GM21515 (cell line): ENCODE results near the gene DNAAF1.
A peak's percentile ranks its signal among the peaks of the same experiment; 100 is the strongest.
"Not testable (repeated sequence)": the region's sequence is repeated elsewhere in the genome, so short reads cannot be mapped to it uniquely, and the experiment has no call there.

ENCODE experiments used
- ATAC-seq: cut with Tn5 transposase; IDR thresholded peaks from one replicate; pipeline ENCODE4 v1.9.1; 2021; ENCODE audit not compliant: unreplicated experiment

Gene DNAAF1

DNA sequence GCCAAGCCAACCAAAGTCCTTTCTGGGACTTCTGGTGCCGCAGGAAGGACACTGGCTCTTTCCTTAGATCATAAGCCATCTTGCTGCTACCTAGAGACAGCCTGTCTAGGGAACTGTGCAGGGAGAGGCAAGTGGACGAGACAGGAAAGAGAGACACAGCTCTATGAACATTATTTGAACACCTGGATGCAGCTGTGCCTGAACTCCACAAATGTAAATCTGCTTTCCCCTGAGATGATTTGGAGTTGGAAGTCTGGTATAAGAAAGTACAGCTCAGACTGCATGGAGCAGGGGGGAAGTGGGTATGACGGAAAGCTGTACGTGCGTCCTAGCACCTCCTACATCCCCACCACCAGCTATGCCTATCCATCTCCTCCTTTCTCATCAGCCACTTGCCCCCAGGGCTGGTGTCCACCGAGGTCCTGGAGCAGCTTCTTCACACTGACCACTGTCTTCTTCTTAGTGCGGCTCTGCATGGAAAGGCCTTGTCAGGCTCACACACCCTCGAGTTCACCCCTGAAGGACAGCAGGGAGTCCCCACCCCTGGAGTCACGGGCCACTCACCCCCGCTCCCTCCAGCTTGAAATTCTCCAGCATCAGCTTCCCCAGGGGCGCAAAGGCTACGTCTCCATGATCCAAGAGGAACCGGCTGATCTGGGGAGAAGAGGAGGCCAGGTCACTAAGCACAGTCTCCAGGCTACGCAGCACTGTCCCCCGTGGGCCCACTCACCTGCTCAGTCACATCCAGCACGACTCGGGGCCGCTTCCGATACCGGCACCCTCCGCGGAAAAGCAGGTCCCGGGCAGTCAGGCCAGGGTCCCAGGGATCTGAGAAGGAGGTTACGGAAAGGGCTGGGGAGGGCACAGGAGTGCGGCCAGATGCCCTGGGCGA, 37.8 kb downstream of the DNAAF1 start:
- ATAC-seq, result no peak

DNA sequence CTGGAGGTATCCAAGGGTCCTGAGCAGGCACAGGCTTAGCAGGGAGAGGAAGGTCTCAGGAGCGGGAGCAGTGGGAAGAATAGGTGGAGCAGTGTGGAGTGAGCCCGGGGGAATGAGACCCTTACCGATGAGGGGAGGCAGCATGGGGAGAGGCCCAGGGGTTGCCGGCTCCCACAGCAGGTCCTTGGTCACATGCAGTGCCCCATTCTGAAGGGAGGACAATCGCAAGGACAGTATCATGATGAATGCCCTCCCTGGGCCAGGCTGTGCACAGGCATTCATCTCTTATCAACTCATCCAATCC, 38.4 kb downstream of the DNAAF1 start:
- no peak for ATAC-seq

DNA sequence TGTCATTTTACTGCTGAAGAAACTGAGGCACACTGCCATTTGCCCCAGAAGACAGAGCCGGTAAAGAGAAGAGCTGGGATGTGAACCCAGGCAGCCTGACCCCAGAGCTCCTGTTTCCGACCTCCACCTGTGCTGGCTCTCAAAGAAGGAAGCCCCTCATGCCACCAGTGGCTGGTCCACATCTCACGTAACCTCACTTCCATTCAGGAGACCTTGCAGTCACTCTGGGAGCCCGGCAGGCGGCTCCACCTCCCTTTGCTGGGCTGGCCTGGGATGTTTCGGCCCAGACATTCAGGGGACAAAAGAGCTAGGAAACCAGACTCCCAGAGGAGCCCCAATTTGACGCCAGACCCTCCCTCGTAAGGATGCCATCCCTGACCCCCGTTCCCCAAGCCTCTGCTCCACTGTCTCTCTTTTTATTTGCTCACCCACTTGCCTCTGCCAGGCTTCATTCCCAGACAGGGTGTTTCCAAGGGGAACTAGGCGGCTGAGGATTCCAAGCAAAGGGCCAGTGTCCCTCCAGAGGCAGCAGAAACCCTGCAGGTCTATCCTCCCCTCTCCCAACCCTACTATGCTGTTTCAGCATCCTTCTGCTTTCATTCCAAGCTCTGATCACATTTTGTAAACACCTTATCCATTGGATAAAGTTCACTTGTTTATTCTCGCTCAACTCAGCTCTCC, 38.9 kb downstream of the DNAAF1 start:
- no peak for ATAC-seq

- ATAC-seq, result no peak
Observed at GRCh38 chr16:84184775-84185174, 39.7 kb downstream of the DNAAF1 start.

DNA sequence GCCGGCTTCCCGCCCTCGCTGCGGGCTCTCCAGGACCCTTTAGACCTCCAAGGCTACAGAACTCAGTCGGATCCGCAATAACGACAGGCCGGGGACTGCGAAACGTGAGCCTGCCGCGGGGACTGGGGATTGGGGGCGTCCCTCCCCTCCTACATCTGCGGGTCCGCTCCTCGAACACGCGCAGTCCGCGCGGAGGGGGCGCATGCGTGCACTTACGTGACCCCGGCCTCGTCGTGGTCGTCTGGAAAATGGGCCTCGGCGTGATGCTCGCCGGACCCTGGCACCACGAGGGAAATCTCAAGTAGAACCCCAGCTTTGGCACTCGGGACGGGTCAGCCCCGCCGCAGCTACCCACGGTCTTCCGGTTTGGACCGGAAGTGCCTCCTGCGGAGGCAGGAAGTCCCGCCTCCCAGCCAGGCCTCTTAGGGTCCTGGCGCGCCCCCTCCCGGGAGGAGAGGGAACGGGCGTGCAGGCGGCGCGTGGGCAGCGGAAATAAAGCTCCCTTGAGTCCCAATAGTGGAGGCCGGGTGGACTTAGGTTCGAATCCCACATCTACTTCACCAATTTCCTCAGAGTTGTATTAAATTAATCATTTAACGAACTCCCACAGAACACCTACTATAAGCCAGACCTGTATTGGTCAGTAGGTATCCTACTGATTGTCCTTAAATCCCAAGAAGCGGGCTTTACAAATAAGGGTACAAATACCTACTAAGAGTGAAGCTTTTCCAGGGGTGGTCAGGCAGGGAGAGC, 41.8 kb downstream of the DNAAF1 start, which contains the start of gene TAF1C:
TAF1C (minus strand) TSS at position 373 of the 753 bp plus-strand sequence. CDS start 2,069 bp downstream, outside the sequence.
- ATAC-seq, result peak; percentile 92

DNA sequence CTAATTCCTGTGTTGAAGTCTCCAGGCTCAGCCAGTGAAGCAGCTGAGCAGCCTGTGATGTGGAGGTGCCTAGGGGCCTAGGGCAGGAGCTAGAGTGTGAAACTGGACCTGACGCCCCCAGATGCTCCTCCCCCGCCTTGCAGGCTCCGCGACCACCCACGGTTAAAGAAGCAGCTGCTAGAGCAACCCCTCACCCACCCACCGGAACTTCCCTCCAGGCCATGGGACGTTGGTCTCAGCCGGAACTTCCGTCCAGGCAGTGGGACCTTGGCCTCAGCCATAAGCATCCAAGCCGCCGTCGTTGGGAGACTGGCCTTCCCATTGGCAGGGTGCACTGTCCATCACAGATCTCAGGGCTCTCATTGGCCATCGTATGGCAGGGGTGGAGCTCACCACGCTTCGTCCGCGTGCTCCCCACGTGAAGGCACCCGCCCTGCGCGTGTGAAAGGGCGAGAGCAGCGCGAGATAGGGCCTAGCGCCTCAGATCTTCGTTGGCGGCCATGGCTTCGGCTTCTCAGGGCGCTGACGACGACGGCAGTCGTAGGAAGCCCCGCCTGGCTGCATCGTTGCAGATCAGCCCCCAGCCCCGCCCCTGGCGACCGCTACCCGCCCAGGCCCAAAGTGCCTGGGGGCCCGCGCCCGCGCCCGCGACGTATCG, 45.8 kb downstream of the DNAAF1 start, which contains the start of gene ADAD2:
ADAD2 (plus strand) TSS at position 427 of the 658 bp plus-strand sequence; CDS start at position 501, 74 bp downstream.
- no peak for ATAC-seq

DNA sequence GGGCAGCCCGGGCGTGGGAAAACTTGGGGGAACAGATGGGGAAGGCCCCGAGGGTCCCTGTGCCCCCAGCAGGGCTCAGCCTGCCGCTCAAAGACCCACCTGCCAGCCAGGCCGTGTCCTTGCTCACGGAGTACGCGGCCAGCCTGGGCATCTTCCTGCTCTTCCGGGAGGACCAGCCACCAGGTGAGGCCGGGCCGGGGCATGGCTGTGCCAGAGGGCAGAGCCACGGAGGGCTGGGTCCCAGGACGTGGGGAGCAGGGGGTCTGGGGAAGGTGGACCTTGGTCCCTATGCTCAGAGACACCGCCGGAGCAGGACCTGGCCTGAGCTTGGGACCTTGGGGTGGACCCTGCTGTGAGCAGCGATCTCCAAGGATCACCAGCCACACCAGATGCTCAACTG, 46.4 kb downstream of the DNAAF1 start:
- ATAC-seq, result no peak

DNA sequence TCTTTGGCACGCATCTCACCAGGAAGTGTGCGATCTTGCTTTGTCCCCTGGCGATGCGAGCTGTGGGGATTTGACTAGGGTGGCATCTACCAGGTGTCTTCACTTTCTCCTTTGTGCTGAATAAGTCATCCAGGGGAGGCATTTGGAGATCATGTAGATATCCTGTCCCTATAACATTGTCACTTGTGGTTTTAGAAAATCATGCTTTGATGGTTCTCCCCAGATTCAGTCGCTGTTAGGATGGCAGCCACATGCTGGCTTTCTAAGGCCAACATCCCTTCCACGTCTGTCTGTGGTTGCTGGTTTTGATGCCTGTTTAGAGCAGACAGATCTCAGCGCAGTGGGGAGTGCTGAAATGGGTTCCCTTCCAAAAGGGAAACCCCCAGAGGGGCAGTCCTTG, 48.4 kb downstream of the DNAAF1 start:
- no peak for ATAC-seq

DNA sequence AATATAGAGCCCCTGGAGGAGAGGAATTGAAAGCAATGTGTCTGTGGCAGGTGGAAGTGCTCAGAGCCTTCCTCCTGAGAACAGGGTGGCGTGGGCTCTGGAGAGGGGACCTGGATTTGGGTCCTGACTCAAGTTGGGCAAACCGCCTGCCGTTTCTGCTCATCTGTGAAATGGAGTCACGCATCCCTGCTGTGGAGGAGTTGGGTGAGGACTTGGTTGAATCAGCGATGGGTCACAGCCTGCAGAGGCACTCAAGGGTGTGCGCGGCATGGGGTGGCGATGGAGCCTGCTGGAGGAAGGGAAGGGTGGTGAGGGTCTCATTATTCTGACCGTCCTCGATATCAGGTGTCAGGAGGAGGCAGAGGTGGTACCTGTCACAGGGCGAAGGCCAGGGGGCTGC, 48.9 kb downstream of the DNAAF1 start:
- no peak for ATAC-seq

- ATAC-seq, result peak; percentile 59
Observed at GRCh38 chr16:84194470-84195200, 49.5 kb downstream of the DNAAF1 start.

- no peak for ATAC-seq
Observed at GRCh38 chr16:84195201-84196093, 50.3 kb downstream of the DNAAF1 start.

DNA sequence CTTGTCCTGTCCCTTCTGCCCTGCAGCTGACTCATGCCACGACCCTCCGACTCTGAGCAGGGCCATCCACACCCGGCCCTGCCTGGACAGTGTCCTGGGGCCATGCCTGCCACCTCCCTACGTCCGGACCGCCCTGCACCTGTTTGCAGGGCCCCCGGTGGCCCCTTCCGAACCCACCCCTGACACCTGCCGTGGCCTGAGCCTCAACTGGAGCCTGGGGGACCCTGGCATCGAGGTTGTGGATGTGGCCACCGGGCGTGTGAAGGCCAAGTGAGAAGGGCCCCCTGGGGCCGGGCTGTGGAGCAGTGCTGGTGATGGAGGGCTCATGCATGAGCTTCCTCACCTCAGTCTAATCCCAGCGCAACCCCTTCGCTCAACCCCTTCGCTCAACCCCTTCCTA, 51.0 kb downstream of the DNAAF1 start:
- no peak for ATAC-seq

DNA sequence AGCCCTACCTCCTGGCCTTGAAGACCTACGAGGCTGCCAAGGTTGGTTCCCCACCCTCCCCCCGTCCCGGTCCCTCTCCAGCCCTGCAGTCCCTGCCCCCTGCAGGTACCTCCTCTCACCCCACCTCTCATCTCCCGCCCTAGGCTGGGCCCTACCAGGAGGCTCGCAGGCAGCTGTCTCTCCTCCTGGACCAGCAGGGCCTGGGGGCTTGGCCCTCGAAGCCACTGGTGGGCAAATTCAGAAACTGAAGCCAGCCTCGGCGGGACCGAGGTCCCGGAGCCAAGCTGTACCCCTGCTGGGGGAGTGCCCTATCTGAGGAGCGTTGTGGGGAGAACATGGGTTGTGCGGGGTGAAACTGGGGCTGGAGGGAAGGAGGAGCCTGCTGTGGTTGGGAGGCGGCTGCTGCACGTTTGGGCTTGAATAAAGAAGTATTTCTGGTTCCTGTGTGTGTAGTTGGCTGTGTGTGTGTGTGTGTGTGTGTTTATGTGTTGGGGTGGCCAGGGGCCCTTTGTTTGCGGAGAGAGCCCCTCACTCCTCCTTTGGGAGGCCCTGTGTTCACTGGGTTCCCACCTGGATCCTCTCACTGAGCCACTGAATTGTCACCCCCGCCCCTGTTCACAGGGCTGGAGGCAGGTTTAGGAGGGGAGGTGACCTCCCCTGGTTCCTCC, 51.8 kb downstream of the DNAAF1 start:
- ATAC-seq, result no peak

DNA sequence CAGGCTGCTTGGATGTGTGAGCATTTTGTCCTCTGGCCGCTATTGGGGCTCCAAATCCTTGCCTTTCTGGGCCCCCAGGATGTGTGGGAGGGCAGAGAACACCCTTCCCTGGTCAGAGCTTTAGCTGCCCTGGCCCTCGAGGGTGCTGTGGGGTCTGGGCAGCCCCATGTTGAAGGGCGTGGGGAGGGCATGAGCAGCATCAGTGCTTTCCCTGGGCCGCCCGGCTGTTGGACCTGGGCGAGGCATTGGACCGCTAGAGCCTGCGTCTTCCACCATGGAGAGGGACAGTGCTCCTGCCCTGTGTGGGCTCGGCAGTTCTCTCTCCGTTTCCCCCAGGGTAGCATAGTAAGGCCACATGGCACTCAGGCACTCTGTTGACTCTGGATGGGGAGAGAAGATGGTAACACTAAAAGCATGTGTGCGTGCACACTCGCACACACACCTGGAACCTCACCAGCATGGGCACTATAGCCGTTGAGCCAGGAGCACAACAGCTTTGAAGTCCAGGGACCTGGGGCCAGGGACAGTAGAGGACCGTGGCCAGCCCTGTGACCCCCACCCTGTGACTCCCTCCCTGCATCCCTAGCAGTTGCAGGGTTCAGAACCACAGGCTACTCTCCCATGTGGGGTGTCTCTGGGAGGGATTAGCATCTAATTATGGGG, 52.5 kb downstream of the DNAAF1 start:
- ATAC-seq, result no peak

- no peak for ATAC-seq
Observed at GRCh38 chr16:84198401-84198800, 53.3 kb downstream of the DNAAF1 start.

DNA sequence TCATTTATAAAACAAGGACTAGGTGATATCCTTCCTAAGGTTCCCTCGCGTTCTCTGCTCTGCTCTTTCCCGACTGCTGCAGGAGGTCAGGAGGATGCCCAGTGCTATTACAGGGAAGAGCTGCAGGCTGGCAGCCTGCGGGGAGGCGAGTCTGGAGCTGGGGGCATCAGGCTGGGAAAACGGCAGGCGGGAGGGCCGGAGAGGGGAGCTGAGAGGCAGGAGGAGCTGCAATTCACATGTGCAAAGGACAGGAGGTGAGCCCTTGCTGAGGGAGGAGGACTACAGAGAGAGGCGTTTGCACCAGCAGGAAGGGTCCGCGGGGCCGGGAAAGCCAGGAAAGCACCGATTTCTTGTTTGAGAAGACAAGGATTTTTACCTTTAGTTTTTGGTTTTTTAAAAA, 54.0 kb downstream of the DNAAF1 start:
- ATAC-seq, result no peak

GRCh38 chr16:84199861-84200260, 54.8 kb downstream of the DNAAF1 start:
- no peak for ATAC-seq

DNA sequence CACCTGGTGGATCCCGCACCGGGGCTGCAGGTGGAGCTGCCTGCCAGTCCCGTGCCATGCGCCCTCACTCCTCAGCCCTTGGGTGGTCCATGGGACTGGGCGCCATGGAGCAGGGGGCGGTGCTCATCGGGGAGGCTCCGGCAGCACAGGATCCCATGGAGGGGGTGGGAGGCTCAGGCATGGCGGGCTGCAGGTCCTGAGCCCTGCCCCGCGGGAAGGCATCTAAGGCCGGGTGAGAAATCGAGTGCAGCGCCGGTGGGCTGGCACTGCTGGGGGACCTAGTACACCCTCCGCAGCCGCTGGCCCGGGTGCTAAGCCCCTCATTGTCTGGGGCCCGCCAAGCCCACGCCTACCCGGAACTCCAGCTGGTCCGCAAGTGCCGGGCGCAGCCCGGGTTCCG, 59.4 kb downstream of the DNAAF1 start:
- not testable (repeated sequence) for ATAC-seq
